ENCODE results near the gene SERPINA7. TPM values are rescaled to one million over a fixed set of nuclear protein-coding genes. Genes with fewer than 3 reads are reported as not detected.

SERPINA7 gene
- total and polyA plus RNA-seq, 2 of the 13 experiments (the other 11 are each of a cell fraction or from before 2014, with no cell fraction given), result 315 to 456 TPM

GRCh38 chrX:106042296-106042695, 3.8 kb upstream of the SERPINA7 start (continued):
- TF ChIP-seq ZNF564 (CRISPR knock-in tag; IDR thresholded peaks at IDR 0.05) (no peak), ZGPAT (CRISPR knock-in tag; IDR thresholded peaks at IDR 0.05) (no peak), NFE2L2 (IDR thresholded peaks at IDR 0.05; ENCODE audit: low read length) (no peak)

- intact Hi-C loops (cut with micrococcal nuclease; ENCODE audit: unreplicated experiment), result loop anchor here (2.0 kb wide), 1 partner anchor 66 kb away; no protein-coding TSS in a partner anchor
- Histone ChIP-seq H3K9me3 (ENCODE audit: low read length) (no peaks in the 10 kb centered on the region), H3K4me3 (replicated peaks in 1 of 3; ENCODE audit: insufficient read depth in 1 of 3, low read depth in 2 of 3, low read length in 3 of 3) (no peak overlapping the region), H3K27ac (ENCODE audit: extremely low read length, insufficient read depth, low read length) (no peak overlapping the region), H3K4me1 (ENCODE audit: insufficient read depth, low read length) (peaks cover 35% of the 10 kb centered on the region), H2AFZ (ENCODE audit: low read length) (no peak overlapping the region), H3K4me2 (ENCODE audit: low read depth, low read length) (no peak overlapping the region), H3K9ac (ENCODE audit: insufficient read depth, low read depth, low read length) (no peak overlapping the region), H3K27me3 (ENCODE audit: control insufficient read depth in 1 of 2, insufficient read depth in 2 of 2, low read length in 2 of 2) (no peaks in the 10 kb centered on the region), H4K20me1 (ENCODE audit: insufficient read depth, low read length) (no peaks in the 10 kb centered on the region), H3K36me3 (replicated peaks in 1 of 2; ENCODE audit: control insufficient read depth in 1 of 2, insufficient read depth in 2 of 2, low read length in 2 of 2) (peaks cover 0 to 2% of the 10 kb centered on the region in 2 experiments; a peak in 1 of 5 replicates), H3K79me2 (ENCODE audit: insufficient read depth, low read length) (peaks cover 27% of the 10 kb centered on the region)
- DNase-seq (ENCODE audit: low spot score), result no peak
- ChIA-PET POLR2A (no interaction called here), CTCF (ENCODE audit: low intra/inter-chr PET ratio, low total read pairs) (interaction anchor here (3.0 kb wide), 1 partner anchor 65 kb away, joined by 16 read pairs; no protein-coding TSS in a partner anchor)
- no peak for TF ChIP-seq CTCF (CRISPR knock-in tag; IDR thresholded peaks at IDR 0.05)
- no peak for TF ChIP-seq ZNF616 (CRISPR knock-in tag; IDR thresholded peaks at IDR 0.05; ENCODE audit: low read depth)
- TF ChIP-seq GTF3A (CRISPR knock-in tag; conservative IDR thresholded peaks at IDR 0.05), result no peak
- no peak for TF ChIP-seq ZFP1 (CRISPR knock-in tag; IDR thresholded peaks at IDR 0.05)
- TF ChIP-seq ZNF484 (CRISPR knock-in tag; IDR thresholded peaks at IDR 0.05; ENCODE audit: borderline replicate concordance, low read depth), result no peak
- TF ChIP-seq ZNF652 (CRISPR knock-in tag; IDR thresholded peaks at IDR 0.05; ENCODE audit: borderline replicate concordance, low read depth), result no peak
- FAIRE-seq, result no peak
- 90% methylated on average over 4 of the region's 4 CpGs for WGBS (ENCODE audit: low lambda C conversion rate)
- ATAC-seq, result no peak
- in situ Hi-C loops (cut with HindIII; ENCODE audit: extremely low pct_ligation_motif_present, low pct_unique_long_range_greater_than_20kb), result no loop called here
- no TSS peak for BruUV-seq (replicated peaks)
Measured at GRCh38 chrX:106040861-106041260, 2.3 kb upstream of the SERPINA7 start.

All from HepG2 (cell line).